HG02840 (cell line): Measurements from ENCODE around the gene PAQR5.

Experiments
- ATAC-seq: cut with Tn5 transposase; IDR thresholded peaks from one replicate; pipeline ENCODE4 v1.9.1; 2021; ENCODE audit warnings: mild to moderate bottlenecking, moderate library complexity, moderate number of reproducible peaks; ENCODE audit not compliant: unreplicated experiment, low FRiP score

The PAQR5 gene

GRCh38 chr15:69386284-69386683 lies 87.6 kb downstream of the PAQR5 start:
- no peak for ATAC-seq

GRCh38 chr15:69388260-69388705 lies 89.6 kb downstream of the PAQR5 start:
- no peak for ATAC-seq

GRCh38 chr15:69389426-69389825 lies 90.7 kb downstream of the PAQR5 start:
- no peak for ATAC-seq

GRCh38 chr15:69390575-69390974 lies 91.9 kb downstream of the PAQR5 start:
- ATAC-seq: no peak

- ATAC-seq: no peak
These were observed 92.5 kb downstream of the PAQR5 start for GRCh38 chr15:69391046-69391757.

GRCh38 chr15:69392352-69392751 lies 93.6 kb downstream of the PAQR5 start:
- no peak for ATAC-seq

GRCh38 chr15:69393831-69394491 lies 95.2 kb downstream of the PAQR5 start:
- no peak for ATAC-seq

GRCh38 chr15:69394556-69395282 lies 96.0 kb downstream of the PAQR5 start:
- no peak for ATAC-seq

GRCh38 chr15:69395460-69395859 lies 96.7 kb downstream of the PAQR5 start:
- no peak for ATAC-seq

GRCh38 chr15:69395991-69396390 lies 97.3 kb downstream of the PAQR5 start:
- ATAC-seq: no peak

GRCh38 chr15:69398491-69398891 lies 99.8 kb downstream of the PAQR5 start:
- no peak for ATAC-seq

GRCh38 chr15:69400850-69401249 lies 102.1 kb downstream of the PAQR5 start:
- no peak for ATAC-seq

GRCh38 chr15:69402816-69403215 lies 104.1 kb downstream of the PAQR5 start:
- ATAC-seq: no peak

GRCh38 chr15:69403594-69403993 lies 104.9 kb downstream of the PAQR5 start:
- ATAC-seq: no peak

- ATAC-seq: no peak
These were observed 106.4 kb downstream of the PAQR5 start for GRCh38 chr15:69405110-69405509.

- no peak for ATAC-seq
These were observed 109.1 kb downstream of the PAQR5 start for GRCh38 chr15:69407719-69408400.

- ATAC-seq: no peak
These were observed 110.1 kb downstream of the PAQR5 start for GRCh38 chr15:69408841-69409240.

GRCh38 chr15:69410248-69410874 lies 111.6 kb downstream of the PAQR5 start:
- ATAC-seq: no peak

- ATAC-seq: no peak
These were observed 113.6 kb downstream of the PAQR5 start for GRCh38 chr15:69412274-69412673.

GRCh38 chr15:69412701-69413100 lies 114.0 kb downstream of the PAQR5 start:
- no peak for ATAC-seq
